GM21576 (cell line): ENCODE measurements around the gene ADAMTSL3.

Experiments used
- ATAC-seq: cut with Tn5 transposase; IDR thresholded peaks from one replicate; pipeline ENCODE4 v1.9.1; 2021; ENCODE audit warnings: mild to moderate bottlenecking, moderate library complexity; ENCODE audit not compliant: unreplicated experiment

The ADAMTSL3 gene

GRCh38 chr15:83858820-83859505, 205.0 kb downstream of the ADAMTSL3 start:
- no peak for ATAC-seq

DNA sequence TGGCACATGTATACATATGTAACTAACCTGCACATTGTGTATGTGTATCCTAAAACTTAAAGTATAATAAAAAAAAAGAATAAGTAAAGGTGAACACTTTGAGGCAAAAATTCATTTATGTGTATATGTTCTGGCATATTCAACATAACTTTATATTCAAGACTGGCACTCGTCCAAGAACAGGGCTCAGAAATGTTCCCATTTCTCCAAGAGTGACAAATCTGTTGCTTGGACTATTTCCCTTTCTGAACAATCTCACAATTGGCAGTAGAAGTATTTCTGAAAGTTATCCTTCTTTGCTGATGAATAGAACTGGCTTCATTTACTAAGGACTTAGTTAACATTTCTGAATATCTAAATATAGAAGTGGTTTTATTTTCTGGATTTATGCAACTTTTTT, 212.8 kb downstream of the ADAMTSL3 start:
- ATAC-seq: no peak

GRCh38 chr15:83869341-83869740, 215.4 kb downstream of the ADAMTSL3 start:
- ATAC-seq: no peak

DNA sequence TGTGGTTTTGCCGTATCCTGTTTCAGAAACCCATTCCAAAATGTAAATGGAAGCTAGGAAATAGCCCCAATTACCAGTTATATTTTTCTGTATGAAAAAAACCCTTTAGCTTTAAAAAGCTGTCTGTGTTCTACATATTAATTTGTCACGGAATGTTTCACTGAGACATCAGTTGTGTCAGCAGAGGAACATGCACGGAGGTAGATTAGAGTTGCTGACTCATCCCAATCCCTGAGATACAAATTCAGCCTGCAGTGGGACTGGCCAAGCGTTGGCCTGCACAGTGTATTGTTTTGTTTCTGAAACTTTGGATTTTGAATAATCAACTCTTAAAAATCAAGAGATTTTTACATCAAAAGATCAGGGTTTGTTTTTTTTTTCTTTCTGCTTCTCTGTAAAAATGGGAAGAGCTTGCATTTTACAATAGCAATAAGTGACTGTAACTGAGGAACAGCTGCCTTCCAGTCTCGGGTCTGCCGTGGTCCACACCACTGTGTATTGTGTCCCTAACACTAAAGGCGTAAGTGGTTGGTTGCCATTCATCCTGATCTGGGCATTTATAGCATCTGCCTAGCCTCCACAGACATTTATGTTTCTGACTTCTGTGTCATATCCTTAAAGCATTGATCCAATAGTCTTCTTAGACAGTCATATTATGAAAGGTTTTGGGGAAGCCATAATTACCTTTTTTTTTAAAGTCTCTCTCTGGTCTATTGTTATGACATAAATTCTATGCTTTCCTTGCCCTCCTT, 218.1 kb downstream of the ADAMTSL3 start:
- peak; percentile 87 for ATAC-seq

- no peak for ATAC-seq
These were observed 220.0 kb downstream of the ADAMTSL3 start for GRCh38 chr15:83873966-83874365.

GRCh38 chr15:83880529-83880928, 226.6 kb downstream of the ADAMTSL3 start:
- no peak for ATAC-seq

GRCh38 chr15:83881156-83881555, 227.2 kb downstream of the ADAMTSL3 start:
- ATAC-seq: no peak

DNA sequence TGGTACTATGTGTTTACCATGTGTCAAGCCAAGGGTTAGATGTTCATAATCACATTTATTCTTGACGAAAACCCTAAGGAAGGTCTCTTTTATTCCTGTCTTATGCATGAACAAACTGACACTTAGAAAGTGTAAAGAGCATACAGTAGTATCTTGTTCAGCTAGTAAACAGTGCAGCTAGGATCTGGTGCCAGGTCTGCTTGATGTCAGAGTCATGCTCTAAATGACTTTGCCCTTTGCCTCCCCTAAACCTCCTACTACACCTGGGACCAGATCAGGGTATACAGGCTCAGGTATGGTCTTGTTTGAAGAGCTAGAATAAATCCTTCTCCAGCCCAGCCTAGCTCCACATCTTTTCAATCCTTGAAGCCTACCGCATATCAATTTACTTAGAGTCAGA, 232.4 kb downstream of the ADAMTSL3 start:
- ATAC-seq: no peak

DNA sequence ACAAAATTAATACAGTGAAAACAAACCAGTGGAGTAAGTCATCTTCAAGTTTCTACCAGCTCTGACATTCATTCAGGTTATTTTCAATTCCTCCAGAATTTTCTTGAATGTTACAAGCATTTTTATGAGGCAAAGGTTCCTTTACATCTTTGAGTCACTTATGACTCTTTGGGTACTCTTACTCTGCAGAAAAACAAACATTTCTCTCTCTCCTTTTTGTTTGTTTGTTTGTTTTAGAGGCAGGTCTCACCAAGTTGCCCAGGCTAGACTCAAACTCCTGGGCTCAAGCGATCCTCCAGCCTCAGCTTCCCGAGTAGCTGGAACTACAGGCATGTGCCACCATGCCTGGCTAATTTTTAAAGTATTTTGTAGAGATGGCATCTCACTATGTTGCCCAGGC, 233.5 kb downstream of the ADAMTSL3 start:
- no peak for ATAC-seq

DNA sequence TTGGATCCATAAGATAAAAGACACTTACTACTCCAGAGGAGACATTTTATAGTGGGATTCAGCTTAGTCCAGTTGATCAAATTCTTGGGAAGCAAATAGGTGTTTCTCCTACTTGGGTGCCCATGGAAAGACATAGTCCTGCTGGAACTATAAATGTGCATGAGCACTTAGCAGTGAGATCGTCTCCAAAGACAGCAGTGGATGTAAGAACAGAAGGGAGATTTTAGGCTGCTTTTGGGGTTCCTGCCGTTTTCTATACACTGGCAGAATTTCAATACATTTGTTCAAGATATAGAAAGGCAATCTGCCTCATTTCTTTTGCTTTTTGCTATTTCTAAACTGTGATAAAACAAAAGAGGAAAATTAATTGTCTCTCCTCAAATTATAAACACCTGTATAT, 234.0 kb downstream of the ADAMTSL3 start:
- no peak for ATAC-seq

GRCh38 chr15:83889995-83890394, 236.1 kb downstream of the ADAMTSL3 start:
- ATAC-seq: no peak

- ATAC-seq: no peak
These were observed 236.7 kb downstream of the ADAMTSL3 start for GRCh38 chr15:83890587-83890986.

GRCh38 chr15:83892498-83892897, 238.6 kb downstream of the ADAMTSL3 start:
- ATAC-seq: no peak

- no peak for ATAC-seq
These were observed 239.4 kb downstream of the ADAMTSL3 start for GRCh38 chr15:83893308-83893707.

DNA sequence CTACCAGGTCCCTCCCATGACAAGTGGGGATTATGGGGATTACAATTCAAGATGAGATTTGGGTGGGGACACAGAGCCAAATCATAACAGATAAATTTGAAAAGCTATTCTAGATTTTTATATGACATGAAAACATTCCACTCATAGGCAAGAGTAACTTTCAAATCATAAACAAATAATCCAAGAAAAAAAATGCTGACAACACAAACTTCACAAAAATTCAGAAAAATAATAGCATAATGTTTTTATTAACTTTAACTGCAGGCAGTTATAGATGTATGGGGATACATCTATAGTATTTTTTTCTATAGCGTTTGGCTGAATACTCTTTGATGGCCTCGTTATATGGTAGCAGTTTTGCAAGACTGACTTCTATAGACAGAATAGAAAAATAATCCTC, 243.1 kb downstream of the ADAMTSL3 start:
- ATAC-seq: no peak

GRCh38 chr15:83898361-83898760, 244.4 kb downstream of the ADAMTSL3 start:
- ATAC-seq: no peak

- no peak for ATAC-seq
These were observed 245.7 kb downstream of the ADAMTSL3 start for GRCh38 chr15:83899670-83900069.

GRCh38 chr15:83904107-83905040, 250.5 kb downstream of the ADAMTSL3 start:
- no peak for ATAC-seq

- no peak for ATAC-seq
These were observed 251.8 kb downstream of the ADAMTSL3 start for GRCh38 chr15:83905556-83906273.

DNA sequence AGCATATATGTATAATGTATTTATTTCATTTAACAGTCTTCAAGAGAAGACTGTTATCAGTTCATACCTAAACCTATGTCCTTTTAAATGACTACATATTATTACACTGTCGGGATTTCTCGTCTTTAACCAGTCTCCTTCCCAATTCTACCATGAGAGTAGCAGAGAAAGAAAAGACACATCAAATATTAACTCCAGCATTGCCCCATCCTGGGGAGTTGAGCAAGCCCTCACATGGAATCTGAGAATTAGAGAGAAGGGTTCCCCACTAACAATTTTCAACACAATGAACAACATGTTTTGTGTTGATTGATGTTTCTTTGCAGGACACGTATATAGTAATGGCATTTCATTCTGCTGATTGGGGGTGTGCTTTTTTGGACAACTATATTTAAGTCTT, 257.4 kb downstream of the ADAMTSL3 start:
- no peak for ATAC-seq

- ATAC-seq: no peak
These were observed 258.4 kb downstream of the ADAMTSL3 start for GRCh38 chr15:83912343-83912742.
